Endodermal cell (in vitro differentiated cells): ENCODE measurements around the gene HORMAD2. TPM values are rescaled to one million over a fixed set of nuclear protein-coding genes. Genes with fewer than 3 reads are reported as not detected.

Experiments
- DNase-seq: peaks from one replicate; pipeline ENCODE4 v3.0.0-alpha.2; 2017
- H3K27ac ChIP-seq: 2 replicates; pipeline ENCODE4 v1.5.1; 2013; ENCODE audit warnings: mild to moderate bottlenecking, low read depth, low read length, moderate library complexity
- H3K27me3 ChIP-seq: 2 replicates; pipeline ENCODE4 v1.6.1; 2013; ENCODE audit warnings: mild to moderate bottlenecking, low read length, moderate library complexity; ENCODE audit not compliant: insufficient read depth, control insufficient read depth, poor library complexity, severe bottlenecking
- H3K36me3 ChIP-seq: 2 replicates; pipeline ENCODE4 v1.7.0; 2013; ENCODE audit warnings: mild to moderate bottlenecking, low read length, moderate library complexity; ENCODE audit not compliant: control insufficient read depth, insufficient read depth
- H3K4me1 ChIP-seq: one replicate; pipeline ENCODE4 v1.7.0; 2013; ENCODE audit warnings: low read length; ENCODE audit not compliant: control insufficient read depth, insufficient read depth
- H3K4me3 ChIP-seq: 2 replicates; pipeline ENCODE4 v1.5.1; 2013; ENCODE audit warnings: mild to moderate bottlenecking, low read length, moderate library complexity
- H3K9ac ChIP-seq: 2 replicates; pipeline ENCODE4 v1.6.1; 2013; ENCODE audit warnings: mild to moderate bottlenecking, low read length, moderate library complexity; ENCODE audit not compliant: poor library complexity, severe bottlenecking; ENCODE audit errors: extremely low read depth
- H3K9me3 ChIP-seq: 2 replicates; pipeline ENCODE4 v1.6.1; 2013; ENCODE audit warnings: mild to moderate bottlenecking, low read length, moderate library complexity; ENCODE audit not compliant: control insufficient read depth
- H3K27ac Mint-ChIP-seq: 2 replicates; pipeline ENCODE4 v1.8.0; 2020; ENCODE audit warnings: mixed read lengths
- H3K27me3 Mint-ChIP-seq: 2 replicates; pipeline ENCODE4 v1.8.0; 2021; ENCODE audit warnings: mild to moderate bottlenecking, mixed read lengths; ENCODE audit not compliant: insufficient read depth
- H3K36me3 Mint-ChIP-seq: 2 replicates; pipeline ENCODE4 v1.8.0; 2020; ENCODE audit warnings: low read depth, mixed read lengths
- H3K4me1 Mint-ChIP-seq: 2 replicates; pipeline ENCODE4 v1.8.0; 2020; ENCODE audit warnings: mixed read lengths
- H3K4me3 Mint-ChIP-seq: 2 replicates; pipeline ENCODE4 v1.8.0; 2020; ENCODE audit warnings: mild to moderate bottlenecking, moderate library complexity, mixed read lengths
- H3K9me3 Mint-ChIP-seq: 2 replicates; pipeline ENCODE4 v1.8.0; 2020; ENCODE audit warnings: mild to moderate bottlenecking, mixed read lengths
- CTCF ChIP-seq: fragments of 200-600 bp; sonication (generic); conservative IDR thresholded peaks from 2 replicates; pipeline ENCODE4 v1.5.0; 2021; ENCODE audit warnings: antibody characterized with exemption, mild to moderate bottlenecking
- WGBS, 2 experiments: methylation state at CpG; one replicate each; pipeline versions ENCODE4 v1.1.5 to v1.1.7; 2013; ENCODE audit warnings: missing lambda C conversion rate in 2 of 2, mixed read lengths in 1 of 2; ENCODE audit not compliant: insufficient coverage in 1 of 2, insufficient read length in 1 of 2; 5-methylcytosine and 5-hydroxymethylcytosine counted together
- total RNA-seq, 2 donors: library from RNA; stranded (reverse); fragmentation: NEBNext Ultra II Directional in 1 of 2; extraction: Animal tissue kit (Norgen Biotek cat#: 25700) in 1 of 2; gene quantifications; 2 replicates in 1 of 2; 3 replicates in 1 of 2; pipeline ENCODE4 v1.2.1, GENCODE V29; 2021

HORMAD2 gene
- total RNA-seq, 2 donors from 2014 or later: 0.55 TPM; not detected in 1

DNA sequence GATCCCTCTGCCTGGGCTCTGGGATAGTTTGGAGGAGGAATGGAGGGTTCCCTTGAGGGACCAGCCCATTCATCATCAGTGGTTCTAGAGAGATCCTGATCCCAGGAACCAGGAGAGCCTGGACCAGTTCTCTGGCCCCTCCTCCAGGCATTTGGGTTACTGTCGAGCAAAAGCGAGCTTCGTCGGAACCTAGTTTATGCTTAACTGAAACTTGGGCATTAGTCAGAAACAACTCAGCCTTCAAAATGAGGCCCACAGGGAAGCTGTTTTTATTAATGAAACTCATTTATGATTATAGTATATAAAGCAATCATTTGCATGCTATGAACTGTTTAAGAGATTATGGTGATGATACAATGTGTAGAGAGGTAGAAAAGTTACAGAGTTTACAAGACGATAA, 104.9 kb downstream of the HORMAD2 start:
- Mint-ChIP-seq H3K27ac (no peak overlapping the region), H3K4me3 (no peak overlapping the region), H3K36me3 (no peaks in the 10 kb centered on the region), H3K9me3 (no peaks in the 10 kb centered on the region), H3K4me1 (peaks cover 20% of the 10 kb centered on the region), H3K27me3 (peaks cover 11% of the 10 kb centered on the region)
- Histone ChIP-seq H3K9ac (no peak overlapping the region), H3K27ac (no peak overlapping the region), H3K27me3 (peaks cover 15% of the 10 kb centered on the region), H3K4me3 (no peak overlapping the region), H3K4me1 (peaks cover 5% of the 10 kb centered on the region), H3K9me3 (no peaks in the 10 kb centered on the region), H3K36me3 (no peaks in the 10 kb centered on the region)
- no peak for TF ChIP-seq CTCF
- 92 to 93% methylated on average over 4 of the region's 5 CpGs for WGBS, 2 experiments
- no peak for DNase-seq

DNA sequence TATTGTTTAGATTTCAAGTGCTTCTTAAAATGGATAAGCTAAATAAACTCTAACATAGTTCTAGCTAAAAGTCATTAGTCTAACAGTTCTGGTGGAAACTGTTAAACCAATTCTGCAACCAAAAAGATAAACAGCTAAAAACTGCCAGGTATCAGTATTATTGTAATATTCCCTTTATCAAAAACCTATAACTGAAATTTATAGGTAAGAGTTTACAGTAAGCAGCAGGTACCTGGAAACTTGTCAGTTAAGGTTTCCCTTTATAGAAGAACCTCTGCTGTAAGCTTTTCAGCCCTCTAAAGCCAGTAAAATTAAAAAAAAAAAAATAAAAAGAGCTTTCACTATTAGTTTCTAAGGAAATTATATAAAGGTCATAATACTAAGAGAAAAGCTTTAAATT, 105.3 kb downstream of the HORMAD2 start:
- Histone ChIP-seq H3K9ac (no peak overlapping the region), H3K36me3 (no peaks in the 10 kb centered on the region), H3K27me3 (peaks cover 14% of the 10 kb centered on the region), H3K4me3 (no peak overlapping the region), H3K9me3 (no peaks in the 10 kb centered on the region), H3K4me1 (peaks cover 5% of the 10 kb centered on the region), H3K27ac (no peak overlapping the region)
- H3K27ac Mint-ChIP-seq: no peak overlapping the region
- no peaks in the 10 kb centered on the region for H3K36me3 Mint-ChIP-seq
- no peak for DNase-seq
- H3K4me1 Mint-ChIP-seq: peaks cover 20% of the 10 kb centered on the region
- no peak overlapping the region for H3K4me3 Mint-ChIP-seq
- H3K27me3 Mint-ChIP-seq: peaks cover 11% of the 10 kb centered on the region
- TF ChIP-seq CTCF: no peak
- H3K9me3 Mint-ChIP-seq: no peaks in the 10 kb centered on the region

GRCh38 chr22:30186041-30186440, 105.8 kb downstream of the HORMAD2 start:
- peaks cover 21% of the 10 kb centered on the region for H3K4me1 Mint-ChIP-seq
- TF ChIP-seq CTCF: no peak

More at GRCh38 chr22:30186041-30186440, 105.8 kb downstream of the HORMAD2 start:
- DNase-seq: no peak
- Histone ChIP-seq H3K27ac (no peak overlapping the region), H3K4me3 (no peak overlapping the region), H3K9ac (no peak overlapping the region), H3K4me1 (peaks cover 5% of the 10 kb centered on the region), H3K9me3 (no peaks in the 10 kb centered on the region), H3K27me3 (peaks cover 14% of the 10 kb centered on the region), H3K36me3 (no peaks in the 10 kb centered on the region)
- Mint-ChIP-seq H3K36me3 (no peaks in the 10 kb centered on the region), H3K9me3 (no peaks in the 10 kb centered on the region), H3K27me3 (peaks cover 10% of the 10 kb centered on the region), H3K4me3 (no peak overlapping the region), H3K27ac (no peak overlapping the region)
